Activated effector memory CD4-positive, alpha-beta T cell treated with anti-CD3 and anti-CD28 coated beads, Interleukin-2, amount 50 U/mL, for 16 hours (primary cell): ENCODE results near the gene MS4A14.
"Not testable (repeated sequence)": the region's sequence is repeated elsewhere in the genome, so short reads cannot be mapped to it uniquely, and the experiment has no call there.

Source experiments
- DNase-seq: peaks from one replicate; pipeline ENCODE4 v3.0.0-alpha.2; 2020

The MS4A14 gene

GRCh38 chr11:60389279-60389910, 6.9 kb upstream of the MS4A14 start:
- no peak for DNase-seq

DNA sequence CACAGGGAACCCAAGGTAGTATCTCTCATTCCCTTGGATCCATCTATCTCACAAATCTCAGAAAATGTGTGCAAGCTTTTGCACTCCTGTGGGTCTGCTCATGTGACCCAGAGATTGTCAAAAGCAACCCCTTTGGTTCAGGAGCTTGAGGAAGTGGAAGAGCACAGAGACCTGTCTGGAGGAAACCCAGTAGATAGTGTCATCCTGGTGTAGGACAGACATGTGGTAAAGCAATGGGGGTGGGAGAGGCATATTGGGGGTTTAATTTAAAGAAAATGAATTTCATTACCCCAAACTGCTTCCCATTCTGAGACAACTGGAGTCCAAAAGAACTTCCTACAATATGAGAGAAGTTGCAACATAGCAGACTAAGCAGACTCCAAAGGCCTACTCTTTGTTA, 5.8 kb upstream of the MS4A14 start:
- no peak for DNase-seq

DNA sequence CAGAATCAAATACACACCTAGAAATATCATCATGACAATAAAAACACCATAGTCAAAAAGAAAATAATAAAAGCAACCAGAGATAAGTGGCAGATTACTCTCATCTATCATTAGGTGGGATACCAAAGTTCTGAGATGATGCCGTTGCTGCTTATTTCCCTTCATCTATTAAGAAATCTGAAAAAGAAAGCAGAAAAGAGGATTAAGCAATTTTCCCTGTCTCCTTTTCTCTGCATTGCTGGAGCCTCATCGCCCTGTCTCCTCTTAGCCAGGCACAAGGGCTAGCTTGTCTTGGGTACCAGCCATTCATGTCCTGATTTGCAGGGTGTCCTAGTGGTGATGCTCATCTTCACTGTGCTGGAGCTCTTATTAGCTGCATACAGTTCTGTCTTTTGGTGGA, 3.9 kb upstream of the MS4A14 start:
- no peak for DNase-seq

GRCh38 chr11:60393016-60393415, 3.2 kb upstream of the MS4A14 start:
- DNase-seq: no peak

DNA sequence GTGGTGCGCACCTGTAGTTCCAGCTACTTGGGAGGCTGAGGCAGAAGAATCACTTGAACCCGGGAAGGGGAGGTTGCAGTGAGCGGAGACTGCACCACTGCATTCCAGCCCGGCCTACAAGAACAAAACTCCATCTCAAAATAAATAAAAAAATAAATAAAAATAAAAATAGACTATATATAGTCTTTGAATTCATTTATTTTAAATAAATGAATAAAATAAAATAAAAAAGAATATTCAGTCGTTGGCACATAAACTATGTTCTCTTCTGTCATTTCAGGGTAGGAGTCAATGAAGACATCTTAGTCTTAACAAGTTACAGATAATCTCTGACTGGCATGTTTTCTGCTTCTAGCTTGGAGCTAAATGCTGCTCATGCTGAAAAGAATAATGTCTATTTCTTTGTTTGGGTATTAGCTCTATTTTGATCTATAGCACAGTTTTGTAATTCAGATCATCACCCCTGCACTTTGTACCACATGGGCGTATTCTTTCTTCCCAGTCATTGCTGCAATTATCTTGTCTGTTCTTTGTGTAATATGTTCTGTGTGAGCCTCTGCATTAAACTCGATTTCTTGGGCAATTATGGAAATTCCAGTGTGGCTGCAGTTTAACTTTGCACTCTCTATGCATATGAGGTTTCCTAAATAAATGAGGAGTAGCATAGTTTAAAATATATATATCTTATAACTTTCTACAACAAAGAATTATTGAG, 1.4 kb upstream of the MS4A14 start:
- DNase-seq: no peak

- no peak for DNase-seq
These were observed 540 bp downstream of the MS4A14 start for GRCh38 chr11:60396799-60397198.

GRCh38 chr11:60420015-60420414, 23.8 kb downstream of the MS4A14 start:
- no peak for DNase-seq

GRCh38 chr11:60422609-60423008, 26.4 kb downstream of the MS4A14 start:
- no peak for DNase-seq

GRCh38 chr11:60428517-60428916, 32.3 kb downstream of the MS4A14 start:
- no peak for DNase-seq

DNA sequence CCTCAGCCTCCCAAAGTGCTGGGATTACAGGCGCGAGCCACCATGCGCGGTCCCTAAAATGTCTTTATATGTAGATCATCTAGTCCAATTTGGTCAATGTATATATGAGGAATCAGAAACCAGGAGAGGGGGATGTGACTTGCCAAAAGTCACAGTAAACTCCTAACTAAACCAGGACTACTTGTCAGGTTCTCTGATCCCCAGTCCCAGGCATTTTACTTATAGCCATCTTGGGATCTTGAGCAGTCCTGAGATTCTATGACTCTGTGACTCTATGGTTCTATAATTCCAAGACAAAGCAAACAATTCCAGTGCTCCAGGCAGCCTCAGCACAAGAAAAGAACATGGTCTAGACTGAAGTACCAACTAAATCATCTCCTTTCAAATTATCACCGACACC, 33.0 kb downstream of the MS4A14 start, which contains the start of gene MS4A5:
Gene MS4A5, plus strand, starts transcription at position 301 of the 400 bp plus-strand sequence. CDS start 103 bp downstream, outside the sequence.
- no peak for DNase-seq

- DNase-seq: no peak
These were observed 35.0 kb downstream of the MS4A14 start for GRCh38 chr11:60431251-60431650.

DNA sequence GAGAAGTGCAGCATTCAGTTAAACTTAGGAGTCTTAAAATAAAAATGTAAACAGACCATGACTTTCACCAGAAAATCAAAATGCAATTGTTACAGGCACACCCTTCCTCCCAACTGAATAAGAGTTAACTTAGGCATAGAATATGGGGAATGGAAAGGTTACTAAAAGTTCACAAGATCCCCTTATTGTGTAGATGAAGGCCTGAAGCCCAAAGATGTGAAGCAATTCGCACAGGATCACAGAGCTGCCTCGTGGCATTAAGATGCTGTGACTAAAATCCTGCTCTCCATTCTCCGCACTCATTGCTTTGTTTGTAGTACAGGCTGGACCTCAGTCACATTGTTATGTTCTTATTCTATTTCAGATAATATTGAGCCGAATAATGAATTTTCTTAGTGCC, 37.1 kb downstream of the MS4A14 start:
- no peak for DNase-seq

DNA sequence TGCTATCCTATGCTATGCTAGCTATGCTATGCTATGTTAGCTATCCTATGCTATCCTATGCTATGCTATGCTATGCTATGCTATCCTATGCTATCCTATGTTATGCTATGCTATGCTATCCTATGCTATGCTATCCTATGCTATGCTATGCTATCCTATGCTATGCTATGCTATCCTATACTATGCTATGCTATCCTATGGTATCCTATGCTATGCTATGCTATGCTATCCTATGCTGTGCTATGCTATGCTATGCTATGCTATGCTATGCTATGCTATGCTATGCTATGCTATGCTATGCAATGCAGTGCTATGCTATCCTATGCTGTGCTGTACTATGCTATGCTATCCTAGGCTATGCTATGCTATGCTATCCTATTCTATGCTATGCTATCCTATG, 50.8 kb downstream of the MS4A14 start:
- no peak for DNase-seq

DNA sequence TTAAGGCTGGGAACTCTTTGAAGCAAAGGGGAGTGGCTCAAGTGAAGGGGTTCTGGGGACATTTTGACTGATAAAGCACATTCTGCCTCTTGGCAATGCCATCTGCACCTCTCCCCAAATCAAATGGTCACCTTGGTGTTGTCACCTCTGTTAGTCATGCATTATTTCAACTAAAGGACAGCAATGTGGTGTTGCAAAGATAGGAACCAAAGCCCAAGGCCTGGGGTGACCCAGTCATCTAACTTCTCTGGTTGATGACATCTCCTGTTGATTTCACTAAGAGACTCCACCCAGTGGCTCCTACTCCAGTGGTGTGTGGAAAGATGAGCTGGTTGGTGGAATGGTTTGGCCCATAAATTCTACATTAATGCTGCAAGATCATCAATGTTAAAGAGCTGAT, 51.6 kb downstream of the MS4A14 start:
- DNase-seq: no peak

- DNase-seq: not testable (repeated sequence)
These were observed 54.9 kb downstream of the MS4A14 start for GRCh38 chr11:60451185-60451584.

GRCh38 chr11:60454212-60454611, 58.0 kb downstream of the MS4A14 start:
- no peak for DNase-seq

GRCh38 chr11:60455531-60456042, 59.3 kb downstream of the MS4A14 start, which contains the start of gene MS4A1:
MS4A1 (plus strand) TSS chr11:60455847; CDS start chr11:60462375, 6,528 bp downstream.
- no peak for DNase-seq

GRCh38 chr11:60457576-60457975, 61.3 kb downstream of the MS4A14 start:
- no peak for DNase-seq

GRCh38 chr11:60459345-60459744, 63.1 kb downstream of the MS4A14 start:
- no peak for DNase-seq
